Inflammatory macrophage treated with lipopolysaccharide for 1 hour (primary cell): ENCODE data around the gene PARL.

Experiments
- DNase-seq, 2 donors: peaks; one replicate each; pipeline ENCODE4 v3.0.0-alpha.2; 2020 to 2022

Gene PARL

GRCh38 chr3:183782576-183783276 lies 102.0 kb downstream of the PARL start:
- peak in 1 of 2 donors; percentile 14 for DNase-seq

DNA sequence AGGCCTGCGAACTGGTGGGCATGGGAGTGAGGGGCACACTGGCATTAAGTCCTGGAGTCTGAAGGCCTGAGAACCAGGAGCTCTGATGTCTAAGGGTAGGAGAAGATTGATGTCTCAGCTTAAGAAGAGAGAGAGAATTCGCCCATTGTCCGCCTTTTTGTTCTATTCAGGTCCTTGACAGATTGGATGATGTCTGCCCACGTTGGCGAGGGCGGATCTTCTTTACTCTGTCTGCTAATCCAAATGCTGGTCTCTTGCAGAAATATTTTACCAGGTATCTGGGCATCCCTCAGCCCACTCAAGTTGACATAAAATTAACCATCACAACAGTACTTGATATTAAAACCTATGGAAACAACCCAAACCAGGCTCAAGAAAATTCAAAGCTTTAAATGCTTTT lies 103.4 kb downstream of the PARL start:
- DNase-seq, result no peak

DNA sequence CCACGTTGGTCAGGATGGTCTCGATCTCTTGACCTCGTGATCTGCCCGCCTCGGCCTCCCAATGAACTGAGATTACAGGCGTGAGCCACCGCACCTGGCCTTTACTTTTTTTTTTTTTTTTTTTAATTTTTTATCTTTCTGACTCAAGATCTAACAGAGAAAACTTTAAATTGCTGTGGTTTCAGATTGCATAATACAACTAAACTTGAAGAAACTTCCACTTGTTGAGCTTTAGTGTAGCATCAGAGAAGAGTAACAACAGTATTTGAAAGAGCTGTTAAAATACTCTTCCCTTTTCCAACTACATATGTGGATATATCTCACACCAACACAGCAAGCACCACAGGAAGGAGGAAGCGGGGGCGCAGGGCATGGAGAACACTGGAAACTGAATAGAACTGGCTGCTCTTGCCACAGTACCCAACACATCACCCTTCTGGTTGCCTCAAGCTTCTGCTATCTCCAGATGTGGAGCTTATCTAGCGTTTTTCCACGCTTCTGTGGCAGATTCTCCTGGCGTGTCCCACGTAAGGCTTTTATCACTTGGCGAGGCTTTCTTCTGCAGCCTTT lies 104.7 kb downstream of the PARL start:
- DNase-seq, result peak; percentile 87 to 92
